Peyer's patch (tissue), 4 donors: ENCODE data around the gene BRAF.

Experiments
- POLR2A ChIP-seq, 2 donors: fragments of 450-650 bp; IDR thresholded peaks; one replicate each; pipeline ENCODE4 v1.5.1; 2017; ENCODE audit warnings: antibody characterized with exemption in 2 of 2, mild to moderate bottlenecking in 2 of 2, moderate library complexity in 2 of 2
- TF ChIP-seq, protein P1 (sequence below), 6 experiments: fragments of 450-650 bp in 4 of 6; fragments of 200-600 bp in 2 of 6; sonication (generic) in 1 of 6; IDR thresholded peaks; one replicate each; pipeline ENCODE4 v1.5.1; 2017 to 2019; ENCODE audit warnings: antibody characterized with exemption in 6 of 6, mild to moderate bottlenecking in 3 of 6, moderate library complexity in 1 of 6

- TF ChIP-seq, protein P1, sequence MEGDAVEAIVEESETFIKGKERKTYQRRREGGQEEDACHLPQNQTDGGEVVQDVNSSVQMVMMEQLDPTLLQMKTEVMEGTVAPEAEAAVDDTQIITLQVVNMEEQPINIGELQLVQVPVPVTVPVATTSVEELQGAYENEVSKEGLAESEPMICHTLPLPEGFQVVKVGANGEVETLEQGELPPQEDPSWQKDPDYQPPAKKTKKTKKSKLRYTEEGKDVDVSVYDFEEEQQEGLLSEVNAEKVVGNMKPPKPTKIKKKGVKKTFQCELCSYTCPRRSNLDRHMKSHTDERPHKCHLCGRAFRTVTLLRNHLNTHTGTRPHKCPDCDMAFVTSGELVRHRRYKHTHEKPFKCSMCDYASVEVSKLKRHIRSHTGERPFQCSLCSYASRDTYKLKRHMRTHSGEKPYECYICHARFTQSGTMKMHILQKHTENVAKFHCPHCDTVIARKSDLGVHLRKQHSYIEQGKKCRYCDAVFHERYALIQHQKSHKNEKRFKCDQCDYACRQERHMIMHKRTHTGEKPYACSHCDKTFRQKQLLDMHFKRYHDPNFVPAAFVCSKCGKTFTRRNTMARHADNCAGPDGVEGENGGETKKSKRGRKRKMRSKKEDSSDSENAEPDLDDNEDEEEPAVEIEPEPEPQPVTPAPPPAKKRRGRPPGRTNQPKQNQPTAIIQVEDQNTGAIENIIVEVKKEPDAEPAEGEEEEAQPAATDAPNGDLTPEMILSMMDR (IDR thresholded peaks at IDR 0.05): no peak
- no peak for TF ChIP-seq POLR2A (IDR thresholded peaks at IDR 0.05)
Observed at GRCh38 chr7:140678081-140678815, 246.5 kb downstream of the BRAF start.
